Spleen (tissue), 7 donors: ENCODE data around the gene SHISA9.

Experiments
- CTCF ChIP-seq, 11 experiments: fragments of 200-600 bp in 7 of 11; fragments of 450-650 bp in 4 of 11; sonication (generic) in 4 of 11; IDR thresholded peaks in 8 of 11; conservative IDR thresholded peaks in 3 of 11; 1 replicate in 7 of 11; 2 replicates in 4 of 11; pipeline versions ENCODE4 v1.4.0 to v1.8.0; 2016 to 2021; ENCODE audit warnings: antibody characterized with exemption in 11 of 11, inconsistent platforms in 4 of 11, mild to moderate bottlenecking in 1 of 11
- POLR2AphosphoS5 ChIP-seq, 3 donors: sonication (generic); formaldehyde crosslinking; IDR thresholded peaks; one replicate each; pipeline ENCODE4 v1.5.1; 2017; ENCODE audit warnings: antibody characterized with exemption in 3 of 3
- donor health status: DM: no; HTN: no; CAD: no; lungs with moderate emphysema.
- donor health status: DM: no; HTN: no; CAD: no.
- donor health status: DM: no; HTN: no; CAD: no.

GRCh38 chr16:12959072-12959471 is 57.7 kb downstream of the SHISA9 start:
- no peak for TF ChIP-seq POLR2AphosphoS5 (IDR thresholded peaks at IDR 0.05)
- no peak for TF ChIP-seq CTCF (IDR thresholded peaks at IDR 0.05 in 8 of 11, conservative IDR thresholded peaks at IDR 0.05 in 3 of 11)
